Measurements from ENCODE around the gene SPIRE2. TPM values are rescaled to one million over a fixed set of nuclear protein-coding genes. Genes with fewer than 3 reads are reported as not detected.
"Not testable (repeated sequence)": the region's sequence is repeated elsewhere in the genome, so short reads cannot be mapped to it uniquely, and the experiment has no call there.

The SPIRE2 gene
- total RNA-seq, 2 donors from 2014 or later: 1.9 to 2.6 TPM

- H3K9me3 Mint-ChIP-seq: no peaks in the 10 kb centered on the region
- ATAC-seq (no peak), DNase-seq (ENCODE audit: low spot score in 2 of 2) (no peak)
- H3K36me3 Mint-ChIP-seq: peaks cover 9 to 13% of the 10 kb centered on the region in 2 donors
- peak overlapping the region in 1 of 2 donors; percentile 95 for H3K27ac Mint-ChIP-seq
Observed at GRCh38 chr16:89871895-89872294, 43.6 kb downstream of the SPIRE2 start.

GRCh38 chr16:89873109-89873971, 45.1 kb downstream of the SPIRE2 start, which contains the start of gene TCF25:
TCF25 (plus strand) TSS chr16:89873592; CDS start chr16:89873668, 76 bp downstream.
- Mint-ChIP-seq H3K9me3 (no peaks in the 10 kb centered on the region), H3K27ac (peak within 1 kb of the TSS; percentile 95 to 97), H3K36me3 (peaks cover 13 to 16% of the 10 kb centered on the region in 2 donors)
- ATAC-seq (peak; percentile 60 to 71), DNase-seq (ENCODE audit: low spot score in 2 of 2) (peak; percentile 82 to 91)

GRCh38 chr16:89873972-89874689, 45.9 kb downstream of the SPIRE2 start:
- peak; percentile 94 to 95 for DNase-seq (ENCODE audit: low spot score in 2 of 2)
- peak; percentile 66 to 81 for ATAC-seq
- Mint-ChIP-seq H3K27ac (peak overlapping the region; percentile 94 to 95), H3K9me3 (no peaks in the 10 kb centered on the region), H3K36me3 (peaks cover 13 to 21% of the 10 kb centered on the region in 2 donors)

GRCh38 chr16:89879123-89879522, 50.8 kb downstream of the SPIRE2 start:
- ATAC-seq; H3K9me3 Mint-ChIP-seq; DNase-seq (ENCODE audit: low spot score in 2 of 2); H3K27ac Mint-ChIP-seq: not testable (repeated sequence)
- peaks cover 13 to 29% of the 10 kb centered on the region in 2 donors for H3K36me3 Mint-ChIP-seq

GRCh38 chr16:89880477-89881367, 52.4 kb downstream of the SPIRE2 start:
- Mint-ChIP-seq H3K36me3 (peaks cover 11 to 21% of the 10 kb centered on the region in 2 donors), H3K27ac (no peak overlapping the region), H3K9me3 (no peaks in the 10 kb centered on the region)
- DNase-seq (ENCODE audit: low spot score in 2 of 2): no peak
- no peak for ATAC-seq

- Mint-ChIP-seq H3K36me3 (peaks cover 11 to 21% of the 10 kb centered on the region in 2 donors), H3K27ac (no peak overlapping the region), H3K9me3 (no peaks in the 10 kb centered on the region)
- no peak for DNase-seq (ENCODE audit: low spot score in 2 of 2)
- no peak for ATAC-seq
Observed at GRCh38 chr16:89881368-89881730, 53.1 kb downstream of the SPIRE2 start.

- DNase-seq (ENCODE audit: low spot score in 2 of 2): no peak
- no peaks in the 10 kb centered on the region for H3K9me3 Mint-ChIP-seq
- no peak for ATAC-seq
- H3K36me3 Mint-ChIP-seq: peaks cover 11 to 22% of the 10 kb centered on the region in 2 donors
- H3K27ac Mint-ChIP-seq: peak overlapping the region; percentile 32 to 60
Observed at GRCh38 chr16:89883346-89884040, 55.2 kb downstream of the SPIRE2 start.

GRCh38 chr16:89884041-89884421, 55.8 kb downstream of the SPIRE2 start:
- peaks cover 11 to 18% of the 10 kb centered on the region in 2 donors for H3K36me3 Mint-ChIP-seq
- H3K9me3 Mint-ChIP-seq: no peaks in the 10 kb centered on the region
- H3K27ac Mint-ChIP-seq: peak overlapping the region; percentile 32 to 60
- ATAC-seq (no peak), DNase-seq (ENCODE audit: low spot score in 2 of 2) (no peak)

- peak overlapping the region in 1 of 2 donors; percentile 51 for H3K27ac Mint-ChIP-seq
- no peaks in the 10 kb centered on the region for H3K9me3 Mint-ChIP-seq
- H3K36me3 Mint-ChIP-seq: peaks cover 11 to 18% of the 10 kb centered on the region in 2 donors
- DNase-seq (ENCODE audit: low spot score in 2 of 2): no peak
- no peak for ATAC-seq
Observed at GRCh38 chr16:89887243-89887642, 59.0 kb downstream of the SPIRE2 start.

GRCh38 chr16:89890200-89890599, 61.9 kb downstream of the SPIRE2 start:
- DNase-seq (ENCODE audit: low spot score in 2 of 2) (peak in 1 of 2 donors; percentile 43), ATAC-seq (peak; percentile 90 to 93)
- Mint-ChIP-seq H3K9me3 (no peaks in the 10 kb centered on the region), H3K27ac (peak overlapping the region in 1 of 2 donors; percentile 23), H3K36me3 (peaks cover 3 to 10% of the 10 kb centered on the region in 2 donors)

GRCh38 chr16:89890886-89891657, 62.8 kb downstream of the SPIRE2 start:
- H3K27ac Mint-ChIP-seq: peak overlapping the region in 1 of 2 donors; percentile 65
- DNase-seq (ENCODE audit: low spot score in 2 of 2): no peak
- H3K36me3 Mint-ChIP-seq: peaks cover 0 to 10% of the 10 kb centered on the region in 2 donors
- no peaks in the 10 kb centered on the region for H3K9me3 Mint-ChIP-seq
- no peak for ATAC-seq

- DNase-seq (ENCODE audit: low spot score in 2 of 2) (no peak), ATAC-seq (no peak)
- Mint-ChIP-seq H3K9me3 (no peaks in the 10 kb centered on the region), H3K27ac (peak overlapping the region in 1 of 2 donors; percentile 65), H3K36me3 (peaks cover 0 to 9% of the 10 kb centered on the region in 2 donors)
Observed at GRCh38 chr16:89892055-89892630, 63.9 kb downstream of the SPIRE2 start.

GRCh38 chr16:89892635-89893034, 64.4 kb downstream of the SPIRE2 start:
- H3K27ac Mint-ChIP-seq: no peak overlapping the region
- DNase-seq (ENCODE audit: low spot score in 2 of 2) (no peak), ATAC-seq (no peak)
- no peaks in the 10 kb centered on the region for H3K9me3 Mint-ChIP-seq
- H3K36me3 Mint-ChIP-seq: peaks cover 0 to 4% of the 10 kb centered on the region in 2 donors

GRCh38 chr16:89893642-89894548, 65.6 kb downstream of the SPIRE2 start:
- peaks cover 0 to 4% of the 10 kb centered on the region in 2 donors for H3K36me3 Mint-ChIP-seq
- no peak for DNase-seq (ENCODE audit: low spot score in 2 of 2)
- no peak overlapping the region for H3K27ac Mint-ChIP-seq
- no peak for ATAC-seq
- H3K9me3 Mint-ChIP-seq: no peaks in the 10 kb centered on the region

Data from activated naive CD4-positive, alpha-beta T cell treated with anti-CD3 and anti-CD28 coated beads, Interleukin-2, amount 50 U/mL, for 72 hours (primary cell).